Chondrocyte (in vitro differentiated cells): ENCODE data around the gene NAV2. TPM values are rescaled to one million over a fixed set of nuclear protein-coding genes. Genes with fewer than 3 reads are reported as not detected.
A peak's percentile ranks its signal among the peaks of the same experiment; 100 is the strongest.

Experiments used
- DNase-seq: peaks from one replicate; pipeline ENCODE4 v3.0.0; 2021; ENCODE audit warnings: mixed read lengths, low spot score
- H3K27ac Mint-ChIP-seq: one replicate; pipeline ENCODE4 v1.8.0; 2021; ENCODE audit warnings: mild to moderate bottlenecking, moderate library complexity, mixed read lengths; ENCODE audit not compliant: unreplicated experiment
- H3K27me3 Mint-ChIP-seq: 2 replicates; pipeline ENCODE4 v1.8.0; 2021; ENCODE audit warnings: low read depth, mixed read lengths
- H3K36me3 Mint-ChIP-seq: 2 replicates; pipeline ENCODE4 v1.8.0; 2021; ENCODE audit warnings: low read depth, mixed read lengths
- H3K4me1 Mint-ChIP-seq: 2 replicates; pipeline ENCODE4 v1.8.0; 2021; ENCODE audit warnings: low read depth, mild to moderate bottlenecking, mixed read lengths
- H3K4me3 Mint-ChIP-seq: one replicate; pipeline ENCODE4 v1.8.0; 2021; ENCODE audit warnings: mild to moderate bottlenecking, moderate library complexity, mixed read lengths; ENCODE audit not compliant: unreplicated experiment
- H3K9me3 Mint-ChIP-seq: 2 replicates; pipeline ENCODE4 v1.8.0; 2021; ENCODE audit warnings: low read depth, mixed read lengths
- CTCF ChIP-seq: fragments of 200-600 bp; sonication (generic); IDR thresholded peaks from 2 replicates; pipeline ENCODE4 v1.5.0; 2021; ENCODE audit warnings: antibody characterized with exemption, mild to moderate bottlenecking, moderate library complexity
- long read RNA-seq: library from polyadenylated mRNA; stranded (forward); transcript quantifications from one replicate; pipeline ENCODE4 v2.0.0, GENCODE V29; 2021
- total RNA-seq: library from RNA; stranded (reverse); gene quantifications from 3 replicates; pipeline ENCODE4 v1.2.1, GENCODE V29; 2021

Gene NAV2
- total RNA-seq = 87.0 to 119 TPM (median 90.2 TPM) in 3 replicates
- long read RNA-seq, partial matches to known transcripts = 14 of 22 reads
- long read RNA-seq, other reads (novel, unspliced or antisense) = 7 of 22 reads

GRCh38 chr11:19712281-19713195, at the start of gene NAV2:
TSS of gene NAV2 (plus strand) at chr11:19712837. CDS start at chr11:19713696, 859 bp downstream.
- Mint-ChIP-seq H3K4me1 (peaks cover 47% of the 10 kb centered on the region), H3K27ac (peak within 1 kb of the TSS; percentile 98), H3K27me3 (no peaks in the 10 kb centered on the region), H3K4me3 (peak within 1 kb of the TSS; percentile 97), H3K36me3 (no peaks in the 10 kb centered on the region), H3K9me3 (no peaks in the 10 kb centered on the region)
- peak; percentile 27 for TF ChIP-seq CTCF
- no peak for DNase-seq

GRCh38 chr11:19663206-19663605, 49.4 kb upstream of the NAV2 start:
- no peak for DNase-seq
- no peaks in the 10 kb centered on the region for H3K36me3 Mint-ChIP-seq
- no peak overlapping the region for H3K27ac Mint-ChIP-seq
- peaks cover 17% of the 10 kb centered on the region for H3K4me1 Mint-ChIP-seq
- no peak overlapping the region for H3K4me3 Mint-ChIP-seq
- no peaks in the 10 kb centered on the region for H3K9me3 Mint-ChIP-seq
- no peak for TF ChIP-seq CTCF
- peaks cover 2% of the 10 kb centered on the region for H3K27me3 Mint-ChIP-seq

GRCh38 chr11:19664886-19665548, 47.6 kb upstream of the NAV2 start:
- Mint-ChIP-seq H3K4me1 (peaks cover 18% of the 10 kb centered on the region), H3K4me3 (no peak overlapping the region), H3K36me3 (no peaks in the 10 kb centered on the region), H3K27ac (no peak overlapping the region), H3K27me3 (peaks cover 2% of the 10 kb centered on the region), H3K9me3 (no peaks in the 10 kb centered on the region)
- DNase-seq = no peak
- no peak for TF ChIP-seq CTCF

GRCh38 chr11:19666951-19667350, 45.7 kb upstream of the NAV2 start:
- Mint-ChIP-seq H3K4me3 (no peak overlapping the region), H3K27ac (no peak overlapping the region), H3K27me3 (peaks cover 2% of the 10 kb centered on the region), H3K36me3 (no peaks in the 10 kb centered on the region), H3K4me1 (peaks cover 29% of the 10 kb centered on the region), H3K9me3 (no peaks in the 10 kb centered on the region)
- DNase-seq = no peak
- TF ChIP-seq CTCF = no peak

GRCh38 chr11:19669511-19669910, 43.1 kb upstream of the NAV2 start:
- Mint-ChIP-seq H3K27me3 (no peaks in the 10 kb centered on the region), H3K9me3 (no peaks in the 10 kb centered on the region), H3K4me3 (no peak overlapping the region), H3K36me3 (no peaks in the 10 kb centered on the region), H3K4me1 (peaks cover 39% of the 10 kb centered on the region), H3K27ac (no peak overlapping the region)
- TF ChIP-seq CTCF = no peak
- DNase-seq = no peak
